Lower leg skin (tissue), 3 donors: ENCODE data around the gene UBE2E2.

Source experiments
- CTCF ChIP-seq, 3 donors: fragments of 450-650 bp; IDR thresholded peaks; one replicate each; pipeline ENCODE4 v1.5.1; 2016; ENCODE audit warnings: antibody characterized with exemption in 3 of 3, mild to moderate bottlenecking in 3 of 3, moderate library complexity in 2 of 3
- POLR2A ChIP-seq, 2 donors: fragments of 450-650 bp; IDR thresholded peaks; one replicate each; pipeline ENCODE4 v1.6.1; 2016 to 2017; ENCODE audit warnings: antibody characterized with exemption in 2 of 2, mild to moderate bottlenecking in 1 of 2, moderate library complexity in 1 of 2

- TF ChIP-seq CTCF (IDR thresholded peaks at IDR 0.05) (no peak), POLR2A (IDR thresholded peaks at IDR 0.05) (no peak)
These were observed 31.1 kb upstream of the UBE2E2 start for GRCh38 chr3:23172059-23172458.
